Erythroblast (primary cell): Measurements from ENCODE around the gene HARS2.

Source experiments
- GATA1 ChIP-seq: IDR thresholded peaks from 2 replicates; pipeline ENCODE4 v1.6.1; 2011; ENCODE audit warnings: low read depth, mild to moderate bottlenecking, control low read depth, low read length, moderate library complexity
- POLR2A ChIP-seq: IDR thresholded peaks from 2 replicates; pipeline ENCODE4 v1.6.1; 2011; ENCODE audit warnings: mild to moderate bottlenecking, low read length

DNA sequence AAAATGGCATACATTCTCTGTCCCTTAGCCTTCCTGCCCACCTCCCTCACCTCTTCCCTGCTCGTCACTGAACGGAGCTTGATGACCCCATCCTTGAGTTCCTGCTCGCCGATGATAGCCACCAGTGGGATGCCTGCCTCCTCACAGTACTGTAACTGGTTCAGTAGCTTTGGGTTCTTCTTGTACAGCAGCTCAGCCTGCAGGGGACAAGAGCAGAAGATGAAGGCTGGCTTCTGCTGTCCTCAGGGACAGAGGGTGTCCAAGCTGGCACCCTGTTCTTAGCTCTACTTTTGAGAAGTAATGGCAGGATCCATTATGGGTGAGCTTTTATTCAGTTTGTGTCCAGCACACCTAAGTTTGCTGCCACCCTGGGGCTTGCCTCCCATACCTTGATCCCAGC lies 16.6 kb upstream of the HARS2 start:
- no peak for TF ChIP-seq POLR2A
- TF ChIP-seq GATA1: no peak
